SK-N-SH treated with all-trans-retinoic acid at 6 μM for 48 hours (cell line): ENCODE measurements around the gene KCNG2.

Source experiments
- ATAC-seq: fragments of 200-7000 bp; cut with Tn5 transposase; 3 replicates; pipeline ENCODE4 v1.9.1; 2020; ENCODE audit warnings: mild to moderate bottlenecking, moderate library complexity
- ARNTL ChIP-seq: fragments of 450-650 bp; formaldehyde crosslinking; IDR thresholded peaks from 2 replicates; pipeline ENCODE4 v1.5.0; 2020; ENCODE audit warnings: low read depth, mild to moderate bottlenecking, moderate library complexity, borderline replicate concordance
- BACH2 ChIP-seq: fragments of 250-450 bp; sonication (Bioruptor Pico); IDR thresholded peaks from 2 replicates; pipeline ENCODE4 v1.9.0; 2021; ENCODE audit warnings: mild to moderate bottlenecking, borderline replicate concordance
- CSDC2 ChIP-seq: fragments of 250-450 bp; sonication (Bioruptor Pico); IDR thresholded peaks from 2 replicates; pipeline ENCODE4 v1.5.0; 2020; ENCODE audit warnings: mild to moderate bottlenecking, moderate library complexity
- ESRRG ChIP-seq: fragments of 250-450 bp; sonication (Bioruptor Pico); IDR thresholded peaks from 2 replicates; pipeline ENCODE4 v1.6.1; 2021; ENCODE audit warnings: mild to moderate bottlenecking
- GLIS3 ChIP-seq: fragments of 250-450 bp; sonication (Bioruptor Pico); IDR thresholded peaks from 2 replicates; pipeline ENCODE4 v1.5.0; 2020; ENCODE audit warnings: mild to moderate bottlenecking, moderate library complexity
- ISL1 ChIP-seq: fragments of 250-450 bp; sonication (Bioruptor Pico); IDR thresholded peaks from 2 replicates; pipeline ENCODE4 v2.1.2; 2022; ENCODE audit warnings: mild to moderate bottlenecking, moderate library complexity
- OSR1 ChIP-seq: fragments of 250-450 bp; sonication (Bioruptor Pico); IDR thresholded peaks from 2 replicates; pipeline ENCODE4 v1.8.0; 2022; ENCODE audit warnings: moderate library complexity, mild to moderate bottlenecking, inconsistent platforms
- PATZ1 ChIP-seq: fragments of 250-450 bp; sonication (Bioruptor Pico); IDR thresholded peaks from 2 replicates; pipeline ENCODE4 v1.8.0; 2020; ENCODE audit warnings: mild to moderate bottlenecking, moderate library complexity, borderline replicate concordance
- PPARA ChIP-seq: fragments of 250-450 bp; sonication (Bioruptor Pico); IDR thresholded peaks from 2 replicates; pipeline ENCODE4 v1.5.0; 2020; ENCODE audit warnings: mild to moderate bottlenecking, borderline replicate concordance
- RARB ChIP-seq: fragments of 250-450 bp; sonication (Bioruptor Pico); IDR thresholded peaks from 2 replicates; pipeline ENCODE4 v1.8.0; 2021; ENCODE audit warnings: mild to moderate bottlenecking, moderate library complexity
- TCF4 ChIP-seq: fragments of 250-450 bp; sonication (Bioruptor Pico); IDR thresholded peaks from 2 replicates; pipeline ENCODE4 v1.8.0; 2021; ENCODE audit warnings: mild to moderate bottlenecking, moderate library complexity, borderline replicate concordance
- TOX ChIP-seq: fragments of 250-450 bp; sonication (Bioruptor Pico); IDR thresholded peaks from 2 replicates; pipeline ENCODE4 v1.8.0; 2021; ENCODE audit warnings: mild to moderate bottlenecking, moderate library complexity, borderline replicate concordance
- ZFP3 ChIP-seq: fragments of 250-450 bp; sonication (Bioruptor Pico); IDR thresholded peaks from 2 replicates; pipeline ENCODE4 v1.5.0; 2020; ENCODE audit warnings: mild to moderate bottlenecking, moderate library complexity
- ZFP30 ChIP-seq: fragments of 450-650 bp; formaldehyde crosslinking; IDR thresholded peaks from 2 replicates; pipeline ENCODE4 v1.5.0; 2022; ENCODE audit warnings: mild to moderate bottlenecking, moderate library complexity
- ZNF565 ChIP-seq: fragments of 450-650 bp; formaldehyde crosslinking; conservative IDR thresholded peaks from 2 replicates; pipeline ENCODE4 v1.5.0; 2020; ENCODE audit warnings: low read depth, mild to moderate bottlenecking, moderate library complexity
- ZNF70 ChIP-seq: fragments of 450-650 bp; formaldehyde crosslinking; IDR thresholded peaks from 2 replicates; pipeline ENCODE4 v1.5.0; 2020; ENCODE audit warnings: mild to moderate bottlenecking, moderate library complexity
- ZNF8 ChIP-seq: fragments of 450-650 bp; formaldehyde crosslinking; IDR thresholded peaks from 2 replicates; pipeline ENCODE4 v1.5.0; 2020; ENCODE audit warnings: mild to moderate bottlenecking, moderate library complexity
- TF ChIP-seq, protein P1 (sequence below): fragments of 250-450 bp; sonication (Bioruptor Pico); IDR thresholded peaks from 2 replicates; pipeline ENCODE4 v1.5.1; 2021; ENCODE audit warnings: mild to moderate bottlenecking, moderate library complexity
- TF ChIP-seq, protein P2 (sequence below): fragments of 250-450 bp; sonication (Bioruptor Pico); IDR thresholded peaks from 2 replicates; pipeline ENCODE4 v1.8.0; 2021; ENCODE audit warnings: low read depth, mild to moderate bottlenecking, moderate library complexity, borderline replicate concordance
- TF ChIP-seq, protein P3 (sequence below): fragments of 250-450 bp; sonication (Bioruptor Pico); IDR thresholded peaks from 2 replicates; pipeline ENCODE4 v1.5.1; 2020; ENCODE audit warnings: low read depth, mild to moderate bottlenecking, moderate library complexity

Gene KCNG2

GRCh38 chr18:79816981-79817606 lies 19.4 kb downstream of the KCNG2 start:
- no peak for TF ChIP-seq RARB (CRISPR knock-in tag)
- TF ChIP-seq ESRRG (CRISPR knock-in tag) = no peak
- no peak for TF ChIP-seq ISL1 (CRISPR knock-in tag)
- no peak for TF ChIP-seq OSR1 (CRISPR knock-in tag)
- no peak for TF ChIP-seq ZFP30 (CRISPR knock-in tag)
- no peak for ATAC-seq

DNA sequence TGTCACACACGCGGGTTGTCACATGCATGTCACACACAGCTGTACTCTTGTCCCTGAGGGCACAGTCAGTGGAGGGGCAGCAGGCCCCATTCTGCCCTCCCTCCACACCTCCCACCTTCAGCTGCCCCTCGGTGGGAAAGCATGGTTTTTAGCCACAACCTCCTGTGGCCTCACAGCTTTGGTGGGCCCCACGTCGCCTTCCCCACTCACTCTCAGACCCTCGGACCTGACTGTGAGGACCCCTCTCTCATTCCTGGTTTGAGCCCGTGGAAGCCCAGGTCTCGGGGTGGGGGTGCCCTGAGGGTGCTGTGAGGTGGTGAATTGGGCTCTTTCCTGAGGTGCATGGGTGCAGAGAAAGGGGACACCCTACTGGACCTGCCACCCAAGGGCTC lies 19.9 kb downstream of the KCNG2 start:
- TF ChIP-seq ZFP3 (no peak), TOX (CRISPR knock-in tag) (no peak), GLIS3 (CRISPR knock-in tag) (no peak), ZNF70 (no peak), ESRRG (CRISPR knock-in tag) (no peak), ZFP30 (CRISPR knock-in tag) (no peak), ZNF8 (CRISPR knock-in tag) (no peak), TCF4 (CRISPR knock-in tag) (no peak), PATZ1 (no peak)
- TF ChIP-seq, protein P1, sequence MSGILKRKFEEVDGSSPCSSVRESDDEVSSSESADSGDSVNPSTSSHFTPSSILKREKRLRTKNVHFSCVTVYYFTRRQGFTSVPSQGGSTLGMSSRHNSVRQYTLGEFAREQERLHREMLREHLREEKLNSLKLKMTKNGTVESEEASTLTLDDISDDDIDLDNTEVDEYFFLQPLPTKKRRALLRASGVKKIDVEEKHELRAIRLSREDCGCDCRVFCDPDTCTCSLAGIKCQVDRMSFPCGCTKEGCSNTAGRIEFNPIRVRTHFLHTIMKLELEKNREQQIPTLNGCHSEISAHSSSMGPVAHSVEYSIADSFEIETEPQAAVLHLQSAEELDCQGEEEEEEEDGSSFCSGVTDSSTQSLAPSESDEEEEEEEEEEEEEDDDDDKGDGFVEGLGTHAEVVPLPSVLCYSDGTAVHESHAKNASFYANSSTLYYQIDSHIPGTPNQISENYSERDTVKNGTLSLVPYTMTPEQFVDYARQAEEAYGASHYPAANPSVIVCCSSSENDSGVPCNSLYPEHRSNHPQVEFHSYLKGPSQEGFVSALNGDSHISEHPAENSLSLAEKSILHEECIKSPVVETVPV = no peak
- TF ChIP-seq, all 23 proteins: peak for 0
- no peak for ATAC-seq

GRCh38 chr18:79818036-79818435 lies 20.3 kb downstream of the KCNG2 start:
- TF ChIP-seq BACH2 (CRISPR knock-in tag) = no peak
- TF ChIP-seq ESRRG (CRISPR knock-in tag) = no peak
- no peak for TF ChIP-seq ARNTL (CRISPR knock-in tag)
- TF ChIP-seq ISL1 (CRISPR knock-in tag) = no peak
- peak; percentile 9; the same call in 2 of the 3 replicates for ATAC-seq

GRCh38 chr18:79818631-79819030 lies 20.9 kb downstream of the KCNG2 start:
- TF ChIP-seq, protein P1 = no peak
- no peak for TF ChIP-seq TCF4 (CRISPR knock-in tag)
- no peak for TF ChIP-seq PPARA (CRISPR knock-in tag)
- TF ChIP-seq, protein P2, sequence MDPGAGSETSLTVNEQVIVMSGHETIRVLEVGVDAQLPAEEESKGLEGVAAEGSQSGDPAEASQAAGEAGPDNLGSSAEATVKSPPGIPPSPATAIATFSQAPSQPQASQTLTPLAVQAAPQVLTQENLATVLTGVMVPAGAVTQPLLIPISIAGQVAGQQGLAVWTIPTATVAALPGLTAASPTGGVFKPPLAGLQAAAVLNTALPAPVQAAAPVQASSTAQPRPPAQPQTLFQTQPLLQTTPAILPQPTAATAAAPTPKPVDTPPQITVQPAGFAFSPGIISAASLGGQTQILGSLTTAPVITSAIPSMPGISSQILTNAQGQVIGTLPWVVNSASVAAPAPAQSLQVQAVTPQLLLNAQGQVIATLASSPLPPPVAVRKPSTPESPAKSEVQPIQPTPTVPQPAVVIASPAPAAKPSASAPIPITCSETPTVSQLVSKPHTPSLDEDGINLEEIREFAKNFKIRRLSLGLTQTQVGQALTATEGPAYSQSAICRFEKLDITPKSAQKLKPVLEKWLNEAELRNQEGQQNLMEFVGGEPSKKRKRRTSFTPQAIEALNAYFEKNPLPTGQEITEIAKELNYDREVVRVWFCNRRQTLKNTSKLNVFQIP (CRISPR knock-in tag) = no peak
- TF ChIP-seq ZNF70 = no peak
- ATAC-seq = 0 out of 3 replicates have a peak, but pooled peaks have one; percentile 19

DNA sequence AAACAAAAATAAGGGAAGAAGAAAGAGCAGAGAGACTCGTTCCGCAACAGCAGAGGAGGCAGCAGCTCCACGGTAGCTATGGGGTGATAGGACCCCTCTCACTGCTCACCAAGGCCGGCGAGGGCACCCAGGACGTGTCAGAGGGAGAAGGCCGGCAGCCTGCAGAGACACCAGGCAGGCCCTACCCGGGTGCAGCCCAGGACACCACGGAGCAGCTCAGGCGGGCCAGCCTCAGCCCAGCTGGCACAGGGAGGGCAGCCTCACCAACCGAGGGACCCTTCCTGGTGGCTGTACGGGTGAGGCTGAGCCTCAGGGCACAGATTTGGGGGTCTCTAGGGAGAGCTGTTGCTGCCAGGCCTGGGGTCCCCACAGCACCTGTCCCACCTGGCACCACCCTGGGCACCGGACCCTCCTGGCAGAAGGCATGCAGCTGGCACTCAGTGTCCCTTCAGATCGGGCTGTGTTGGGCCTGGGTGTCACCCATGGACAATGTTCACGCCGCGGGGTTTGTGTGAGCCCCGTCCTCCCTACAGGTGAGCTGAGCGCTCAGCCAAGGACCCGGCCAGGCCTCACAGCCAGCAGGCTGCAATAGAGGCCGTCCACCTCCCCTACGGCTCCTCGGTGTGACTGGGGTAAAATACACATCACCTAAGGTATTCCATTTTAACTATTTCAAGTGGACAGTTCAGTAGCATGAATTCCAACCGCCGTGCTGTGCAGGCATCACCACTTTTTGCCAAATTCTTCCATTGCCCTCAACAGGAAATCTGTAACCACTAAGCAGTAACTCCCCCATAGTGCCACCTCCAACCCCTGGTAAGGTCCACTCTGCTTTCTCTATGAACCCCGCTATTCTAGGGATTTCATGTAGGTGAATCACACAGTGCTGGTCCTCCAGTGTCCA lies 21.6 kb downstream of the KCNG2 start:
- ATAC-seq = peak; percentile 25
- TF ChIP-seq GLIS3 (CRISPR knock-in tag) = no peak
- TF ChIP-seq RARB (CRISPR knock-in tag) = no peak
- TF ChIP-seq, protein P3, sequence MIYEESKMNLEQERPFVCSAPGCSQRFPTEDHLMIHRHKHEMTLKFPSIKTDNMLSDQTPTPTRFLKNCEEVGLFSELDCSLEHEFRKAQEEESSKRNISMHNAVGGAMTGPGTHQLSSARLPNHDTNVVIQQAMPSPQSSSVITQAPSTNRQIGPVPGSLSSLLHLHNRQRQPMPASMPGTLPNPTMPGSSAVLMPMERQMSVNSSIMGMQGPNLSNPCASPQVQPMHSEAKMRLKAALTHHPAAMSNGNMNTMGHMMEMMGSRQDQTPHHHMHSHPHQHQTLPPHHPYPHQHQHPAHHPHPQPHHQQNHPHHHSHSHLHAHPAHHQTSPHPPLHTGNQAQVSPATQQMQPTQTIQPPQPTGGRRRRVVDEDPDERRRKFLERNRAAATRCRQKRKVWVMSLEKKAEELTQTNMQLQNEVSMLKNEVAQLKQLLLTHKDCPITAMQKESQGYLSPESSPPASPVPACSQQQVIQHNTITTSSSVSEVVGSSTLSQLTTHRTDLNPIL (CRISPR knock-in tag) = no peak
- TF ChIP-seq OSR1 (CRISPR knock-in tag) = no peak
- no peak for TF ChIP-seq TOX (CRISPR knock-in tag)
- TF ChIP-seq, protein P1 = no peak
- no peak for TF ChIP-seq CSDC2 (CRISPR knock-in tag)
- TF ChIP-seq TCF4 (CRISPR knock-in tag) = no peak
- TF ChIP-seq ZNF70 = no peak
- no peak for TF ChIP-seq PPARA (CRISPR knock-in tag)
- TF ChIP-seq ZFP3 = no peak
- TF ChIP-seq ZNF565 = no peak
- TF ChIP-seq ESRRG (CRISPR knock-in tag) = no peak
- TF ChIP-seq ZFP30 (CRISPR knock-in tag) = no peak
- TF ChIP-seq, protein P2 (CRISPR knock-in tag) = no peak
